ENCODE results near the gene NLRP1.
A peak's percentile ranks its signal among the peaks of the same experiment; 100 is the strongest.

- TF ChIP-seq REST (IDR thresholded peaks at IDR 0.05; ENCODE audit: insufficient read depth in 1 of 2, low read depth in 2 of 2, low read length in 2 of 2) (no peak), SIN3A (IDR thresholded peaks at IDR 0.05; ENCODE audit: borderline replicate concordance, insufficient read depth, low read length) (peak; percentile 29; the same call in 1 of the 2 replicates)
Observed at GRCh38 chr17:5526821-5527598, 57.3 kb downstream of the NLRP1 start.
